ENCODE data around the gene GRAP2. TPM values are rescaled to one million over a fixed set of nuclear protein-coding genes. Genes with fewer than 3 reads are reported as not detected.

Gene GRAP2
- total RNA-seq, 1 donor from 2014 or later, result not detected

DNA sequence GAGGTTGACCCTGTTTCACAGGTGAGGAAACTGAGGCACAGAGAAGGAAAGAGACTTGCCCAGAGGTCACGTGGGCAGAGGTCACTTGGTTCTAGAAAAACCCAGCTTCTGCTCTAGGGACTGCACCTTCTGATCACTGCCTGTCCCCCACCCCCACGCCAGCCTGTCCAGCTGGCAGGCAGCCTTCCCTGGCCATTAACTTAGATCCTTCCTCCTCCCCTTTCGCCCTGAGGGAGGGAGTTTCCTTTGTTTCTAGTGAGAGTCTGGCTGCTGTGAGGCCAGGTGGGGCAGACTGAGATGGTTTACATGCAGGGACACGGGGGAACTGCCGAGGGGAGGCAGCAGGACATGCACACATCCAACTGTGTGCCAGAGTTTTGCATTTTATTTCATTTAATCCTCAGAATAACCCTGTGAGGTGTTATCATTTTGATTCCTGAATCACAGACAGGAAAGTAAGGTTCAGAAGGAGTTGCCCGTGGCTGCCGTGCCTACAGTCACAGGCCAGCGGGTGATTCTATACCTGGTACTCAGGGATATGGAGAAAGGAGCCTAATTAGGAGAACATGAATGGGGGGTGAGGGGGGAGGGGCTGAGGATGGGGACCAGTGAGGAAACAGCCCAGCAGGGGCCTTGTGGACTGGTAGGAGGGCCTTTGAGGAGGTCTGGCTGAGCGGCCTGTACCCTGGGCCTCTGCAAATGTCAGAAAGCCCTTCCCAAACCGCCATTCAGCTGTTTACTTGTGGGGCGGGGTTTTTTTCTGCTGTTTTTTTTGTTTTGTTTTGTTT is 97.2 kb downstream of the GRAP2 start:
- peaks cover 3% of the 10 kb centered on the region for H4K20me1 ChIP-seq (ENCODE audit: low read depth)
- H3K9ac ChIP-seq, result no peak overlapping the region
- H3K4me3 ChIP-seq, result peak overlapping the region; percentile 15
- TF ChIP-seq EZH2 (IDR thresholded peaks at IDR 0.05), result no peak
- TF ChIP-seq, protein P1, sequence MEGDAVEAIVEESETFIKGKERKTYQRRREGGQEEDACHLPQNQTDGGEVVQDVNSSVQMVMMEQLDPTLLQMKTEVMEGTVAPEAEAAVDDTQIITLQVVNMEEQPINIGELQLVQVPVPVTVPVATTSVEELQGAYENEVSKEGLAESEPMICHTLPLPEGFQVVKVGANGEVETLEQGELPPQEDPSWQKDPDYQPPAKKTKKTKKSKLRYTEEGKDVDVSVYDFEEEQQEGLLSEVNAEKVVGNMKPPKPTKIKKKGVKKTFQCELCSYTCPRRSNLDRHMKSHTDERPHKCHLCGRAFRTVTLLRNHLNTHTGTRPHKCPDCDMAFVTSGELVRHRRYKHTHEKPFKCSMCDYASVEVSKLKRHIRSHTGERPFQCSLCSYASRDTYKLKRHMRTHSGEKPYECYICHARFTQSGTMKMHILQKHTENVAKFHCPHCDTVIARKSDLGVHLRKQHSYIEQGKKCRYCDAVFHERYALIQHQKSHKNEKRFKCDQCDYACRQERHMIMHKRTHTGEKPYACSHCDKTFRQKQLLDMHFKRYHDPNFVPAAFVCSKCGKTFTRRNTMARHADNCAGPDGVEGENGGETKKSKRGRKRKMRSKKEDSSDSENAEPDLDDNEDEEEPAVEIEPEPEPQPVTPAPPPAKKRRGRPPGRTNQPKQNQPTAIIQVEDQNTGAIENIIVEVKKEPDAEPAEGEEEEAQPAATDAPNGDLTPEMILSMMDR (IDR thresholded peaks at IDR 0.05), result no peak
- no peak for TF ChIP-seq EZH2phosphoT487 (IDR thresholded peaks at IDR 0.05)
- peak overlapping the region; percentile 67 for H3K4me2 ChIP-seq
- peaks cover 59% of the 10 kb centered on the region for H3K4me1 ChIP-seq
- peak; percentile 70 for DNase-seq (ENCODE audit: low spot score)
- no peaks in the 10 kb centered on the region for H3K9me3 ChIP-seq (ENCODE audit: low read depth)
- Mint-ChIP-seq H3K36me3 (no peaks in the 10 kb centered on the region), H3K27ac (peak overlapping the region; percentile 82), H3K4me1 (peaks cover 76% of the 10 kb centered on the region), H3K4me3 (peak overlapping the region; percentile 74), H3K27me3 (ENCODE audit: insufficient read depth, low read depth) (peaks cover 18% of the 10 kb centered on the region), H3K9me3 (no peaks in the 10 kb centered on the region)
- H3K27me3 ChIP-seq, result peaks cover 47% of the 10 kb centered on the region
- H2AFZ ChIP-seq (replicated peaks), result no peak overlapping the region
- H3F3A ChIP-seq (ENCODE audit: low read depth), result peaks cover 72% of the 10 kb centered on the region
- no peaks in the 10 kb centered on the region for H3K79me2 ChIP-seq (ENCODE audit: low read depth)
- H3K27ac ChIP-seq, result no peak overlapping the region
- H3K36me3 ChIP-seq, result no peaks in the 10 kb centered on the region

DNA sequence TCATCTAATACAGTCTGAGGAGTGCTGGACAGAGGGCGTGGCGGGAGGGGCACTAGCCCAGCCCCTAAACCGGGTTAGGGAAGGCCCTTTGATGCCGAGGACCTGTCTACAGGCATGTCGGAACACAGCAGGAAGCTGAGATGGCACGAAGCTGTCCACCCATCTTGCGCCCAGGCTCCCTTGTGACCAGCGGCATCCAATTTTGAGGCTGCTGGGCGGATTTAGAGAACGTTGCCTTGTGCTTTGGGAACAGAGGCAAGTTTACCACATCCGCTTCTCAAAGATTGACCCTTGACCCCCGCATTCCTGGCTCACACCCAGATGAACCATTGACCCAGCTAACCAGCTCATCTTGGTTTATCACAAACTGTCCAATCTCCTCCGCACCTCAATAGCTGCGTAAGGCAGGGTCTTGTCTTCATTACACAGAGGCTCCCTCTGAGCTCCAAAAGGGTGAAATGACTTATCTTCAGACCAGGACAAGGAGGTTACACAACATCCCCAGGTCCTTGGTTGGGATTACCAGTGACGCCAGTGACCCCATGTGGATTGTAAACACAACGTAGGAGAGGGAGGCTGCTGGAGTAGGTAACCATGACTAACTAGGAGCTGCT is 98.4 kb downstream of the GRAP2 start:
- H3K9ac ChIP-seq, result no peak overlapping the region
- TF ChIP-seq EZH2phosphoT487 (IDR thresholded peaks at IDR 0.05) (no peak), EZH2 (IDR thresholded peaks at IDR 0.05) (no peak)
- no peak overlapping the region for H3K27ac Mint-ChIP-seq
- H3K27me3 ChIP-seq, result peaks cover 36% of the 10 kb centered on the region
- H3K9me3 Mint-ChIP-seq, result no peaks in the 10 kb centered on the region
- peaks cover 75% of the 10 kb centered on the region for H3K4me1 Mint-ChIP-seq
- H3K27ac ChIP-seq, result no peak overlapping the region
- no peaks in the 10 kb centered on the region for H3K79me2 ChIP-seq (ENCODE audit: low read depth)
- no peak overlapping the region for H3K4me3 Mint-ChIP-seq
- H3K27me3 Mint-ChIP-seq (ENCODE audit: insufficient read depth, low read depth), result peaks cover 8% of the 10 kb centered on the region
- no peaks in the 10 kb centered on the region for H3K36me3 ChIP-seq
- H3K4me3 ChIP-seq, result no peak overlapping the region
- H3K36me3 Mint-ChIP-seq, result no peaks in the 10 kb centered on the region
- DNase-seq (ENCODE audit: low spot score), result peak; percentile 57
- peaks cover 63% of the 10 kb centered on the region for H3F3A ChIP-seq (ENCODE audit: low read depth)
- peaks cover 67% of the 10 kb centered on the region for H3K4me1 ChIP-seq
- H2AFZ ChIP-seq (replicated peaks), result no peak overlapping the region
- H3K4me2 ChIP-seq, result peak overlapping the region; percentile 67
- no peaks in the 10 kb centered on the region for H4K20me1 ChIP-seq (ENCODE audit: low read depth)
- no peaks in the 10 kb centered on the region for H3K9me3 ChIP-seq (ENCODE audit: low read depth)

DNA sequence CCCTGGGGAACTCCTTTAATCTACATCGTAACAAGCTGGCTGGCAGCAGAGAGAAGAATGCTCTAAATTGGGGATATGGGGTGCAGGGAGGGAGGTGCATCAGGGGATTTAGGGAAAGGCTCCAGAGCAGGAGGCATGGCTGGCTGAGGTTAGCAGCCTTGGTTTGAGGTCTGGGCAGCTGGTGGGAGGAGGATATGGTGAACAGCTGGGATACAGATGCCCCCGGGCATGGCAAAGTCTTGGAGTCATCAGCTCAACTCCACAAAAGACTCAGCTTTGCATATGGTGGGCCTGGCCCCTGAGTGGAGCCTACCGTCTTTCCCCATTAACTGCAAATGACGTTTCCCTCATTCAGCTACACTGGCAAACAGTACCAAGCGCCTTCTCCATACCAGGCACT is 99.3 kb downstream of the GRAP2 start:
- Histone ChIP-seq H3F3A (ENCODE audit: low read depth) (peaks cover 62% of the 10 kb centered on the region), H3K9ac (no peak overlapping the region), H3K4me2 (peak overlapping the region; percentile 63), H4K20me1 (ENCODE audit: low read depth) (no peaks in the 10 kb centered on the region), H3K36me3 (no peaks in the 10 kb centered on the region), H3K27ac (no peak overlapping the region), H3K79me2 (ENCODE audit: low read depth) (no peaks in the 10 kb centered on the region), H3K4me3 (no peak overlapping the region), H2AFZ (replicated peaks) (no peak overlapping the region), H3K27me3 (peaks cover 27% of the 10 kb centered on the region), H3K9me3 (ENCODE audit: low read depth) (no peaks in the 10 kb centered on the region), H3K4me1 (peaks cover 67% of the 10 kb centered on the region)
- Mint-ChIP-seq H3K4me1 (peaks cover 79% of the 10 kb centered on the region), H3K27ac (no peak overlapping the region), H3K27me3 (ENCODE audit: insufficient read depth, low read depth) (peaks cover 6% of the 10 kb centered on the region), H3K4me3 (peak overlapping the region; percentile 22), H3K9me3 (no peaks in the 10 kb centered on the region), H3K36me3 (no peaks in the 10 kb centered on the region)
- DNase-seq (ENCODE audit: low spot score), result no peak
- TF ChIP-seq, protein P1 (IDR thresholded peaks at IDR 0.05), result no peak
- no peak for TF ChIP-seq EZH2phosphoT487 (IDR thresholded peaks at IDR 0.05)
- no peak for TF ChIP-seq EZH2 (IDR thresholded peaks at IDR 0.05)

DNA sequence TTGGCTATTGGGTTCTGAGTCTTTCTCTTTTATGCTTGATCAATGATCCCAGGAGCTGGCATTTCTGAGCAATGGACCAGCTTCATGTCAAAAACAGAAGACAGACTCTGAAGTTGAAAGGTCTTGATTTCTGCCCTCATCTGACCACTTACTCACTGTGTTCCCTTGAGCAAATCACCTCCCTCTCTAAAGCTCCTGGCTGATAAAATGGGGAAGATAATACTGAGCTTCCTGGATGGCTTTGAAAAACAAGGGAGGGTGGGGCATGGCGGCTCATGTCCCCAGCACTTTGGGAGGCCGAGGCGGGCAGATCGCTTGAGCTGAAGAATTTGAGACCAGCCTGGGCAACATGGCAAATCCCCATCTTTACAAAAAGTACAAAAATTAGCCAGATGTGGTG is 100.2 kb downstream of the GRAP2 start:
- Histone ChIP-seq H3K79me2 (ENCODE audit: low read depth) (no peaks in the 10 kb centered on the region), H3K27ac (no peak overlapping the region), H2AFZ (replicated peaks) (no peak overlapping the region), H3K4me1 (peaks cover 71% of the 10 kb centered on the region), H4K20me1 (ENCODE audit: low read depth) (no peaks in the 10 kb centered on the region), H3F3A (ENCODE audit: low read depth) (peaks cover 54% of the 10 kb centered on the region), H3K4me3 (no peak overlapping the region), H3K27me3 (peaks cover 17% of the 10 kb centered on the region), H3K9me3 (ENCODE audit: low read depth) (no peaks in the 10 kb centered on the region), H3K4me2 (peak overlapping the region; percentile 63), H3K9ac (no peak overlapping the region), H3K36me3 (no peaks in the 10 kb centered on the region)
- H3K4me3 Mint-ChIP-seq, result peak overlapping the region; percentile 23
- H3K4me1 Mint-ChIP-seq, result peaks cover 83% of the 10 kb centered on the region
- peaks cover 5% of the 10 kb centered on the region for H3K27me3 Mint-ChIP-seq (ENCODE audit: insufficient read depth, low read depth)
- H3K9me3 Mint-ChIP-seq, result no peaks in the 10 kb centered on the region
- H3K27ac Mint-ChIP-seq, result no peak overlapping the region
- TF ChIP-seq, protein P1 (IDR thresholded peaks at IDR 0.05), result no peak
- TF ChIP-seq EZH2phosphoT487 (IDR thresholded peaks at IDR 0.05), result no peak
- TF ChIP-seq EZH2 (IDR thresholded peaks at IDR 0.05), result no peak
- DNase-seq (ENCODE audit: low spot score), result no peak
- H3K36me3 Mint-ChIP-seq, result no peaks in the 10 kb centered on the region

Data from neural progenitor cell (in vitro differentiated cells).